ENCODE measurements around the gene MLH3.
"Not testable (repeated sequence)": the region's sequence is repeated elsewhere in the genome, so short reads cannot be mapped to it uniquely, and the experiment has no call there.

The MLH3 gene

DNA sequence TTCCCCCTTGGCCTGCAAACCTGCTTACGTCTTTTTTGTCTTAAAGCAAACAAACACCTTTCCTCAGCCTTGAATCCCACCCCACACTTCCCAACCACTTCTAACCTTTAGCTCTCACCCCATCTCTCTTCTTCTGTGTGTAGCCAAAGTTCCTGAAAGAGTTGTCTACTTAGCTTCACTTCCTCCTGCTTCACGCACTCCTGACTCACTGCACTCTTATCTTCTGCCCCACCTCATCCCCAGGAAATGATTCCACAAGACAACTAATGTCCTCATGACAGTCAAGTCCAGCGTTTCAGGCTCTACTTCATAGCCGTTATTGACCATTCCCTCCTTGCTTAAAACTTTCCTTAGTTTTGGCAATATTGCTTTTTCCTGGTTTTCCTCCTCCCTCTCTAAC, 26.2 kb downstream of the MLH3 start:
- DNase-seq (ENCODE audit: low spot score) = no peak

GRCh38 chr14:75023108-75023507, 28.2 kb downstream of the MLH3 start:
- no peak for DNase-seq (ENCODE audit: low spot score)

- peak; percentile 26 for DNase-seq (ENCODE audit: low spot score)
These were observed 28.6 kb downstream of the MLH3 start for GRCh38 chr14:75022655-75023054.

DNA sequence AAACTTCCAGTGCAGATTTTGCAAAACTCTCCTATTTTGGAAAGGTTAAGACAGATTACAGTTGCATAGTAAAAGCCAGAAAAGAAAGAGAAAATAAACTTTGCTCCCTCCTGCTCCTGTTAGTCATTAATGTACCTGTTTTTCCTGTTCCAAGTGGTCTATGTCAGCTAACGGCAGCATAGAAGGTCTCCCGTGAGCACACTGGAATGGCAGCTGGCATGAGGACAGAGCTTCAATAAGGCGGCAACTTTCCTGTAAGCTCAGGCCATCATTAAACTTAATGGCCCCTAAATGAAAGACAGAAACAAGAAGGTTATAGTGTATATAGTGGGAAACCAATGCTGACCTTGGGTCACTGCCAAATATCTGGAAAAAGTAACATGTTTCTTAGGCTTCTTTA, 32.6 kb downstream of the MLH3 start:
- DNase-seq (ENCODE audit: low spot score) = no peak

GRCh38 chr14:75016815-75017214, 34.5 kb downstream of the MLH3 start:
- no peak for DNase-seq (ENCODE audit: low spot score)

- DNase-seq (ENCODE audit: low spot score) = no peak
These were observed 35.8 kb downstream of the MLH3 start for GRCh38 chr14:75015496-75015895.

DNA sequence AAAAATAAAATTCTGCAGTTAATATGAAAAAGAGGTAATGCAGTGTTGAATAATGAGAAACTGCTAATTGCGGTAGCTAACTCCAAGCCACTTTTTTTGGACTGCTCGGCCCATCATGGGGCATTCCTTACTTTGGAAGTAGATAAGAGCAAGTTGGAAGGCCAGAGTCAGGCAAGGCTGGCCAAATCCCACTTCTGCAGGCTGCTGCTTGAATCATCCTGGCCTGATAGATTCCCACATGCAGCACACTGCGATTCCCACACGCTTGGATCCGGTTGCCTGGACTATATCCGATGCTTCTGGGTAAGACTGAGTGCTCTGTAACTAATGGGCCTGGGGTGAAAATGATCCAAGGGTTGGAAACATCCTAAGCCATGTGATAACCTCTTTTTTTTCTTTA, 38.0 kb downstream of the MLH3 start:
- DNase-seq (ENCODE audit: low spot score) = no peak

GRCh38 chr14:75011356-75011994, 39.8 kb downstream of the MLH3 start:
- DNase-seq (ENCODE audit: low spot score) = no peak

DNA sequence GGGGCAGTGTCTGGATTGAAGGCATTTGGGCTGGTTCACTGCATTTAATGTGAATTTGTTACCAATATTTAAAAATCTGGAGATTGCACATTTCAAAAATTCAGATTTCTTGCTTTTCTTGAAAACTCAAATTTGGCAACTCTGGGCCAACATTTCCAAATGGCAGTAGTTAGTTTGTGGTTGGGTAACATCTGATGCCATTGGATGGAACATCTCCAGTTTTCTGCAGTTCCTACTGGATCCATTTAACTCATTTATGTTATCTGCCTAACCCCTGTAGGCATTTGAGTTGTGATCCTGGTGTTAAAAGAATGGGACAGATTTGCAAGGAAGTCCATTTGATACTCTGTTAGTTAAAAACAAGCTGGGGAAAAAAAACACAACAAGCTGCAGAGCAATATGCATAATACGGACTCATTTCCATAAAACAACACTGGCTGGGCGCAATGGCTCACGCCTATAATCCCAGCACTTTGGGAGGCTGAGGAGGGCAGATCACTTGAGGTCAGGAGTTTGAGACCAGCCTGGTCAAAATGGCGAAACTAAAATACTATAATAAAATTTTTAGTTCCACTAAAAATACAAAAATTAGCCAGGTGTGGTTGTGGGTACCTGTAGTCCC, 40.7 kb downstream of the MLH3 start:
- no peak for DNase-seq (ENCODE audit: low spot score)

GRCh38 chr14:75009176-75009575, 42.1 kb downstream of the MLH3 start:
- no peak for DNase-seq (ENCODE audit: low spot score)

GRCh38 chr14:75005357-75005756, 45.9 kb downstream of the MLH3 start:
- DNase-seq (ENCODE audit: low spot score) = no peak

- no peak for DNase-seq (ENCODE audit: low spot score)
These were observed 47.8 kb downstream of the MLH3 start for GRCh38 chr14:75003250-75004027.

GRCh38 chr14:75002392-75003249, 48.6 kb downstream of the MLH3 start, which contains the start of gene EIF2B2:
EIF2B2 (plus strand) TSS chr14:75002921; CDS start chr14:75002991, 70 bp downstream.
- peak; percentile 90 for DNase-seq (ENCODE audit: low spot score)

GRCh38 chr14:75001899-75002298, 49.4 kb downstream of the MLH3 start:
- no peak for DNase-seq (ENCODE audit: low spot score)

DNA sequence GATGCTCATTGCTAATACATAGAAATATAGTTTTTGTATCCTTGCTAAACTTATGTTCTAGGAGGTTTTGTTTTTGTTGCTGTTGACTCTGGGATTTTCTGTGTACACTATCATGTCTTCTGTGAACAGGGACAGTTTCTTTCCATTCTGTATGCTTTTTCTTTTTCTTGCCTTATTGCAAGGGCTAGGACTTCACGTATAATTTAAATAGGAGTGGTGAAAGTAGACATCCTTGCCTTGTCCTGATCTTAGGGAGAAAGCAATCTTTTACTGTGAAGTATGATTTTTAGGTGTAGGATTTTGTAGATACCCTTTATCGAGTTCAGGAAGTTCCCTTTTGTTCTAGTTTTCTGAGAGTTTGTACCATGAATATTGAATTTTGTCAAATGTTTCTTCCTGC, 50.0 kb downstream of the MLH3 start:
- no peak for DNase-seq (ENCODE audit: low spot score)

- not testable (repeated sequence) for DNase-seq (ENCODE audit: low spot score)
These were observed 55.5 kb downstream of the MLH3 start for GRCh38 chr14:74995781-74996180.

- DNase-seq (ENCODE audit: low spot score) = not testable (repeated sequence)
These were observed 57.1 kb downstream of the MLH3 start for GRCh38 chr14:74994182-74994581.

- no peak for DNase-seq (ENCODE audit: low spot score)
These were observed 62.3 kb downstream of the MLH3 start for GRCh38 chr14:74988993-74989392.

DNA sequence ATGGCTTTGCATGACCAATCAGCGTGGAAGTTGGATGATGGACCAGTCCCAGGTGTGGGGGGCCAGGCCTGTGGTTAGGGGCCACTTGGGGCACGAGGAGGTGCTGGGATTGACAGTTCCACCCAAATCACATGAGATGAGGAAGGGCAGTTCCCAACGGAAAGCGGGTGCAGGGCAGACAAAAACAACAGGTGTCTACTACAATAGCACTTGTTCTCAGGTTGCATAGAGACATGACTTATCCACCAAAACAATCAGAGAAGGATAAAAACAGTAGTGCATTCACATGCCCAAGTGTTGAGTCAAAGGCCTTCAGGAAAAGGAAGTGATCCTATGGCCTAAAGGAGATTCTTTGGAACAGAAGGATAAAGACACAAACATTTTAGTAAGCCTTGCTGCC, 63.1 kb downstream of the MLH3 start:
- DNase-seq (ENCODE audit: low spot score) = no peak

DNA sequence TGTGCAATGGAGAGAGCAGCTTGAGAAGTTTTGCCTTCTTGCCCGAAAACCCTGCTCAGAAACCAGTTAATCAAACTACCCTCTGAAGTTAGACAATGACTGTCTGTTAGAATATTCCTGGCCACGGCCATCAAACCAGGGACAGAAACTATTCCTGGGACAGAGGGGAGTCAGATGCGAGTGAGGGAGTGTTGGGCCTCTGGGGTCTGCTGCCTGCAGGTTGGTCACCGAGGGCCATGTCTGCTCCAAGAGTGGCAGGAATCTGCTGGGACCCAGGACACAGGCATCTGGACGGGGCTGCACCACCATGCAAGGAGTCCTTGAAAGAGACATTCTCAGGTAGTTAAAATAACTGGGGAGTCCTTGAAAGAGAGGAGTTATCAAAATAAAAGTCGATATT, 65.5 kb downstream of the MLH3 start:
- no peak for DNase-seq (ENCODE audit: low spot score)

GRCh38 chr14:74985028-74985310, 66.3 kb downstream of the MLH3 start:
- no peak for DNase-seq (ENCODE audit: low spot score)

DNA sequence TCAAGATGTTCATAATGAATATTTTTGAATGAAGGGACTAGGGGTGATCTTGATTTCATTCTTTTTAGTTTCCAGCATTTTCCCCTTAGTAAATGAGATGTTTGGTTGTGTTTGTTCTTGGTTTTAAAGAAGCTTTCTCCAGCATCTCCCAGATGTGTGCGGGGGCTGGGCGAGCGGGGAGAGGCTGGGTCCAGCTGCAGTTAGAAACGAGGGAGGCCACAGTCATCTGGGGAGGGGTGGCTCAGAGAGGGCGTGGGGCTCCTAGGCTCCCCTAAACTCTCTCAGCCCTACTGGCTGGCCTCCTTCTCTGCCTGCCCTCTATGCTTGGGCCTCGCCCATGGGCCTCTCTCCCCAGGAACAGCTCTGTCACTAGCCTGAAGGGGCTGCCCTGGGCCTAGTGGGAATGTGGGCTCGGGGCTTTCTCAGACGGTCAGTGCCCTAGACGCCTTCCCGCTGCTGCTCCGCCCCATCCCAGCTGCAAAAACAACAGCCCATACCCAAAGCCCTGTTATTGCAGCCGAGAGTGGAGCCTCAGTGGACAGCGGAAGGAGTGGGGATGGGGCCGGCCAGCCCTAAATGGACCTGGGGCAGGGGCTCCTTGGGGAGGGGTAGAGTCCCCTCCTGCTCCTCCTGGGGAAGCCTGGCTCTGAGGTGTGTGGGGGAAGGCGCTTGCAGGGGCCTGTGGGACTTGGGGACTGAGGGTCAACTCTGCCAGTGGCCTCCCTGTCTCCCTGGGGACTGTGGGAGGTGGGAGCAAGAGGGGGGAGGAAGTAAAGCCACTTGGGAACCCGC, 66.8 kb downstream of the MLH3 start:
- DNase-seq (ENCODE audit: low spot score) = no peak

All from HuH-7.5 (cell line).